ELF-1 (cell line): Measurements from ENCODE around the gene ITGA7.
A peak's percentile ranks its signal among the peaks of the same experiment; 100 is the strongest.

Experiments
- DNase-seq: peaks from one replicate; pipeline ENCODE4 v3.0.0-alpha.2; 2016; ENCODE audit warnings: low read depth, low spot score

The ITGA7 gene

DNA sequence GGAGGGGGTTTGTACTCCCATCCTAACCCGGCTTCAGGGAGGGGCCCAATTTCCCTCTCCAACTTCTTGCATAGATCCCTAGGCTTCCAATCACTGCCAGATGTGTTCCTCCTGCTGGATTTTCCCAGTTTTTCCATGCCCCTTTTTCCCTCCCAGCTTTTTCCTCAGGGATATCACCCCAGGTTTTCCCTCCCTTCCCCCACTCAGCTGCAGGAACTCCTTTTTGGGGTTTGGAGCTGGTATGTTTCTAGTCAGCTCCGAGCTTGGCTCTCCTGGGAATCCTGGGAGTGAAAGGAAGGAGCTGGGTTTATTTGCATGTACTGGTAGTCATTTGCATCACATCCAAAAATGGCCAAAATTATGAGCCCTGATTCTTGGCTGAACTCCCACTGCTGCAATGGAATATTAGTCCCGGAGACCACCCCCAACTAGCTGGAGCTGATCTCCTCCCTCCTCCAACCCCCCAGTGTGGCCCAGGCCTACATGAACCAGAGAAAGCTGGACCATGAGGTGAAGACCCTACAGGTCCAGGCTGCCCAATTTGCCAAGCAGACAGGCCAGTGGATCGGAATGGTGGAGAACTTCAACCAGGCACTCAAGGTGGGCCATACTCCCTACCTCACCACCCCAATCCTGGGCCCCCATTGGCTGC lies 11.0 kb upstream of the ITGA7 start:
- DNase-seq = no peak

DNA sequence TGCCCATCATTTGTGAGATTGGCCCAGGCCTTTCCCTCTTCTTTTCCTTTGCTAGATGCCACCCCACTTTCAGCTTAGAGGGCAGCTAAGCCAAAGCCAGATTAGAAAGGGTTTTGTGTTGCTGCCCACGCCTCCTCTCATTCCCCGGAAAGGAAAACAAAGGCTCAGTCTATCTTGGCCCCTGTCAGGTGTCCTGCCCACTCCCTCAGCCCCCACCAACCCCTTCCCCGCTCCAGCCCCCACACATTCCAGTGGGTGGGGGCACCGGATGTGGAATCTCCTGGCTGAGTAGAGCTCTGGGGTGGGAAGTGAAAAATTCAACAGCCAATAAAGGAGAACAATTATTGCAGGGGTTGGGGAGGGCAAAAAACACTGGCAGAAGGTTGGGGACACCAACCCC lies 10.3 kb upstream of the ITGA7 start:
- no peak for DNase-seq

- DNase-seq = no peak
Measured at GRCh38 chr12:55717011-55718007, 9.6 kb upstream of the ITGA7 start.

DNA sequence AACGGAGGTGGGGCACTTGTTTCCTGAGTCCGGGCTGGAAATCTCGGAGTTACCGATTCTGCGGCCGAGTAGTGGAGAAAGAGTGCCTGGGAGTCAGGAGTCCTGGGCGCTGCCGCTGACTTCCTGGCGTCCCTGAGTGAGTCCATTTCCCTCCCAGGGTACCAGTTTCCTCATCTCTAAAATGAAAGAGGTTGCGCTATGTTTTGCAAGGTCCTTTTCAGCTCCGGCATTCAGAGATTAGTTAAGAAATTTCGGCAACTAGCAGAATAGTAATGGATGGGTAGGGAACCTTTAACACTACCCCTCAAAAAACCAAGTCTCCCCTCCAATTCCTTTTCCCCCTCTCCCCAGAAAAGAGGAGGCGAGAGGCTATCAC lies 8.9 kb upstream of the ITGA7 start:
- no peak for DNase-seq

DNA sequence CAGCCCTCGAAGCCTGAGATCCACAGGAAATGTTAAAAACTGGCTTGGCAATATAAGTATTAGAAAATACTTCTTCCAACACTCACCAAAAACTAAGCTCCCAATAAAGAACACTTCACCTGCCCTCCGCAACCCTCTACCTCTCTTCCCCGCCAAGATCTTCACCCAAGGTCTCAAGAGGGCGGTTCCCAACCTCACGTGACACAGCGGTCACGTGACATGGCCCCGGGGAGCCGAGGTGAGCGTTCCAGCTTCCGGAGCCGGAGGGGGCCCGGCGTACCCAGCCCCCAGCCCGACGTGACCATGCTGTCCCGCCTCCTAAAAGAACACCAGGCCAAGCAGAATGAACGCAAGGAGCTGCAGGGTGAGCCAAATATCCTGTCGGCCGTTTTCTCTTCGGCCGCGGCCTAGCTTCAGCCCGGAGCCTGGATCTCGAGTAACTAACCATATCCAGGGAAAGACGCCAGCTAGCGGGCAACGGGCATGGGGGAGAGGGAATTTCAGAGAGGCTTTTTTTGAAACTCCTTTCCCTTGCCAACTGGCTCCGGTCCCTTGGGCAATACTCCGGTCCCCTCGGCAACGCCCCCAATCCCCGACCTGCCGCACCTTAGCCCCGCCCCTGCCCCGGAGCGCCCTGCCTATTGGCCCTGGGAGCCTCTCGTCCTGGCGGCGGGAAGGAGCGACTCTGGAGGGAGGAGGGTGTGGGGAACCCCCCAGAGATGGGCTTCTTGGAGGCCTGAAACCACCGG lies 8.3 kb upstream of the ITGA7 start, which contains the start of gene BLOC1S1:
BLOC1S1 (plus strand) TSS at position 214 of the 749 bp plus-strand sequence; CDS start at position 220, 6 bp downstream.
- peak; percentile 96 for DNase-seq

GRCh38 chr12:55715169-55715764 lies 7.6 kb upstream of the ITGA7 start:
- DNase-seq = no peak

DNA sequence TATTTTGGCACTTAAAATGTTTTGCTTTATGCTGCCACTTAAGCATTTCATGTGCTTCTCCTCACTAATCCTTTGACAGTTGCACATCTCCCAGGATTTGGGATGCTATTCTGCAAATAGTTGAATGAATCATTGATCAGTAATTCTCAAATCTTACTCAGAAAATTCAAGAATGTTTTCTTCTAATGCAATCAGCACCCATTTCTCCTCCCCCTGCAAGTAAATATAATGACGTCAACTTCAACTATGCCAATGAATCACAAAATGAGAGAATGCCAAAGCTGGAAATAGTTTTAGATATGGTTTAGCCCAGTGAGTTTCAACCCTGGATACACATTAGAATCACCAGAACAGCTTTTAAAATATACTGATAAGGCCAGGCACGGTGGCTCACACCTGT lies 6.0 kb upstream of the ITGA7 start:
- no peak for DNase-seq

- no peak for DNase-seq
Measured at GRCh38 chr12:55712700-55713415, 5.2 kb upstream of the ITGA7 start.

DNA sequence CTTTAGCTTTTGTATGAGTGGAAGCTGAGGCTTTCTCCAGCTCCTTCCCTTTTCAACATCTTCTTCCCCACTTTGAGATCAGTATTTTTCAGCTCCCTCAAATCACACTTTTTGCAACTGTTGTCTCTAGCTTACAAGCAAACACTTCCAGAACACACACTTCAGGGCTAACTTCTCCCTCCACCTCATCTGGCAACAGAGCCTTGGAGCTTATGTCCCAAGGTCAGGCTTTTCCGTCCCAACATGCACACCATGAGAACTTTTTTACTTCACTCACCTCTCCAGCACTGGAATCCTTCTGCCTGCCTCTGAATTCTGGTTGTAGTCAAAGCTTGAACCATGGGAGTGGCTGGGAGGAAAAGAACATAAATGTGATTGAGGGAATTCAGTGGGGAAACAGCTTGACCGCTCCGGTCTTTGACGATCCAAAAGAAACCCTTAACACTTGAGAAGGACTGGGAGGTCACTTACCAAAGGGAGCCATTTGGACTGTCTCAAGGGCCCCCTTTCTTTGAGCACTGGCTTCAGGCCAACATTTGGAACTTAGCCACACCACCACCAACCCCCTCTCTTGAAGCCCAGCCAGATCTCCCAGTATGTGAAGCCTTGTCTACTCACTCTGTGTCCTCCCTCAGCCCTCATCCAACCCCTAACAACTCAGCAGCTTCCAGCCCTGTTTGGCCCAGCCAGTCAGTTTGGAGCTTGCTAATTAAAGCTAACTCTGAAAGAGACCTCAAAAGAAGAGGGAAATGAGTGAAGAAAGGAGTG lies 4.3 kb upstream of the ITGA7 start:
- no peak for DNase-seq

- DNase-seq = no peak
Measured at GRCh38 chr12:55708695-55709233, 1.1 kb upstream of the ITGA7 start.

DNA sequence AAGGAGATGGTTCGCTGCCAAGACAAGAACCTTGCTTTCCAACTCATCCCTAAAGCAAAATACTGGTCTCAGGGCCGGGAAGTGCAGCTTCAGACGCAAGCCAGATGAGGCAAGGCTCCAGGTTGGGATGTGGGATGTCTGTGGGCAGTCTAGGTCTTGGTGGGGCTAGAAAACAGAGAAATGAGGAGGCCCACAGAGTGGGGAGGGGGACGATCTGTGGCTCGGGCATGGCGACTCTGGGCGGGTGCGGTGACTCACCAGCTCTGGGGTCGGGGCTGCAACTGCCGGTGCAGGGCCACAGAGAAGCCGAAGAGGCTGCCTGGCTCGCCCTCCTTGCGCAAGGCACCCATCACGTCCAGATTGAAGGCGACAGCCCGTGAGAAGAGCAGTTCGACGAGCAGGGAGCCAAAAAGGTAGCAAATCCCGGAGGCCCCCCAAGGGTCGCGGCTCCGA lies 459 bp downstream of the ITGA7 start:
- peak; percentile 45 for DNase-seq

- DNase-seq = no peak
Measured at GRCh38 chr12:55706568-55707218, 1.0 kb downstream of the ITGA7 start.

DNA sequence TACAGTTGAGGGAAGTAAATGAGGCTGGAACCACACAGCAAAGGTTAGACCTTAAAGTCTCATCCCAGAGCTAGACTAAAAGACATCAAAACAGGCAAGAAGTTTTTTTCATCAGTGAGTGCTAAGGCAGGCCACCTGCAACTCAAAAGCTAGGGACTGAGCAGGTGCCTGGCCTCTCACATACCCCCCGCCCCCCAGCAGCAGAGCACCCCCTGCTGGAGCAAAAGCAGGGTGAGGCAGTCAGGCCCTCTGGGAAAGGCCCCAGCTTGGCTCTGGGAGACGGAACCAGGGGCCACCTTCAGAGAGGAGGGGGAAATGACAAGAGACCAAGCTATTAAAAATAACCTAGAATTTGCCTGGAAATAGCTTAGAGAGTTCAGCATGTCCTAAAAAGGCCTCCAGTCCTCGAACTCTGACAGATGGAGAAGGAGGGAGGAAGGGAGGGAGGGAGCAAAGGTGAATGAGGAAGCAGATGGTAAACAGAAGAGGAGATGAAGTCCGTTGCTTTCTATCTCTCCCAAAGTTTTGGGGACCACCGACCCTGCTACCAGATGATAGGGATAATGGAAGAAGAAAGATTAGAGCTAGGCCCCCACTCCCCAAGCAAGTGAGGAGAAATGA lies 1.8 kb downstream of the ITGA7 start:
- DNase-seq = no peak

GRCh38 chr12:55704824-55705718 lies 2.6 kb downstream of the ITGA7 start:
- DNase-seq = no peak

GRCh38 chr12:55703901-55704761 lies 3.6 kb downstream of the ITGA7 start:
- no peak for DNase-seq

DNA sequence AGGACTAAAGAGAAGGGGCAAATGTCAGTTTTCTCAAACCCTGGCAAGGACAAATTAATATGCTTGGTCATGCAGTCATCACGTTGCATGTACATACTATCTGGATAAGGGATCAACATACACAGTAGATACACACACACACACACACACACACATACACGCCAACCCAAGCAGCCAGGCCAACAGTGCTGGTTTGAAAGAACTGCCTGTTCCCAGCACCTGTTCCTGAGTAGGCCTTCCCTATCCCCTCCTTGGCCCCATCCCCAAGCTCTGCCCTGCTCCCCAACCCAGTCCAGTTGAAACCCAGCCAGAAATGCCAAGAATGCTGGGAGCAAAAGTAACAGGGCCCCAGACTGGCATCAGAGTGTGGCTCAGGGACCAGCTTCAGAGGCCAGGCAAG lies 4.4 kb downstream of the ITGA7 start:
- no peak for DNase-seq

GRCh38 chr12:55702861-55703260 lies 4.8 kb downstream of the ITGA7 start:
- DNase-seq = no peak
